HG03060 (cell line): ENCODE results near the gene WIPF3.

Experiments
- ATAC-seq: cut with Tn5 transposase; IDR thresholded peaks from one replicate; pipeline ENCODE4 v1.9.1; 2021; ENCODE audit warnings: low read depth, moderate number of reproducible peaks; ENCODE audit not compliant: unreplicated experiment

The WIPF3 gene

GRCh38 chr7:29898301-29898700 is 92.0 kb downstream of the WIPF3 start:
- ATAC-seq = no peak

DNA sequence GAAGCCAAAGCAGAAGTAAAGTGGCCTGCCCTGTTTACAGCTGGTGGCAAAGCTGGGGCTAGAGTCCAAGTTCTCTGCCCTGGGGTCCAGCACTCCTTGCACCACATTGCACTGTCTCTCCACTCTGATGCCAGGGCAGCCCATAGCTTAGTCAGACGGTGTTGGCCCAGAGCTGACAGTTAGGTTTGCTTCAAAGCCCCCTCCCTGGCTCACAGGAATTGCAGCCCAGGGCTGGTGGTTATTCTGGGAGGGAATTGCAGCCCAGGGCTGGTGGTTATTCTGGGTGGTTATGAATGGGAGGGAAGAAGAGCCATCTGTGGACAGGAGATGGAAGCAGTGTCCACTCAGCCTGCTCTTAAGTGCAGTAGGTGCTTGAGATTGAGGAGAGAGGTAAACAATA is 94.4 kb downstream of the WIPF3 start:
- ATAC-seq = no peak

GRCh38 chr7:29906200-29907022 is 100.1 kb downstream of the WIPF3 start:
- ATAC-seq = no peak

DNA sequence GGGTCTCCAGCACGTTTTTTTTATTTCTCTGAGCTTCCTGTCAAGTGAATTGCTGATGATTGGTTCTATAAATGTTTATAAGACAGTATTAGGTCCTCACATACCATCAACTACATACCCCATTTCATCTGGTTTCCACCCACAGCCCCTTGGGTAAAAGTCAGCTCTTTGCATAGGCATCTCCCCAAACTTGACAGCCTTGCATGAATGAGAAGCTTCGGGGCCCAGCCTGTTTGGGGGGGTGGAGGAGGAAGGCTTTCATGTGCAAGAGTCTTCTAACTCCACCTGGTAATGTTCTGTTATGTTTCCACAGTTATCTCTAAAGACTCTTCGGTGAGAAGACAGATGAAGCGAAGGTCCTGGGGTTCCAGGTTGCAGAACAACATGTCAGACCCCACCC is 107.9 kb downstream of the WIPF3 start:
- ATAC-seq = no peak

DNA sequence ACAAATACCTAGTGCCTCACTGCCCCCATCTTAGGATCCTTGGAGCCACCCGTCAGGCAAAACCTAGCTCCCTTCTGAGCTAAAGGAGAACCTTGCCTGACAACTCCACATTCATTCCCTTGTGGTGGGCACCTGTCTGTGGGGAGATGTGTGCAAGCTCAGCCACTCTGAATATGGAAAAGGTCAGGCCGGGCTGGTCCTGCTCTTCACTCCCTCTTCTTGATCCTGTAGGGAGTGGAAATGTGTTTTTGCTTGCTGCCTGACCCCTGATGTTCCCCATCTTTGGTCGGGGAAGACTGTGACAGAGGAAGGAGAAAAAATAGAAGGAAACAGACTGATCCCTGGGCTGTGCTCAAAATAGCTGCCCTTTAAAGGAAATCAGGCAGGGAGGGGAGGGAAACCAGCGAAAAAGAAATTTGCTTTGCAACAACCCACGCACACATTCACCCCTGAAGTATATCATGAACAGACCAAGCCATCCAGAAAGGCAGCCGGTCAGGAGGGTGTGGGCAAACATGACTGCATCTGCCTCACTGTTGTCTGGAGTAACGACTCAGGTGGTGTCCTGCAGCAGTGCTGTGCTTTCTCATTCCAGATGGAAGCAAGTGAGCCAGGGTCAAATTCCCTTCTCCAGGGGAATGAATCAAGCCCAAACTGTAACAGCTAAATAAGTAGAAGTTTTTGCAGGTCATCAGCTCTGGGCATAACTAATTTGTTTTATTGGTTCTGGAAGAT is 109.3 kb downstream of the WIPF3 start:
- no peak for ATAC-seq

DNA sequence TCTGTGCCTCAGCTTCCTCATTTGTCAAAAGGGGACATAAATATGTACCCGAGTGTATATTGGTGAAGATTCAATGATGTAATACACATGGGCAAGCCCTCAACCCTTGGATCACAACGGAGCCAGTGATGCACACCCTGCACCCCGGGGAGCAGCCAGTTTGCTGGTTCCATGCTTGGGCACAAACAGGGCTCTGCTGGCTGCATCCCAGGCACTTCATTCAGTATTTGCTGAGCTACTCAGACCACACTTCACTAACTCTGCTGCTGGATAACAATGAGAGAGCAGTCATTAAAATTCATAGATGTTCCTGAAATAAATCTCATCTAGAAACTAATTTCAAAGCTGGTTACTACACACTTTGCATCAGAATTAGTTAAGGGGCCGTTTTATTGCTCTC is 111.3 kb downstream of the WIPF3 start:
- ATAC-seq = no peak

GRCh38 chr7:29918850-29919249 is 112.5 kb downstream of the WIPF3 start:
- no peak for ATAC-seq

GRCh38 chr7:29919790-29920189 is 113.5 kb downstream of the WIPF3 start:
- no peak for ATAC-seq

- ATAC-seq = no peak
Measured at GRCh38 chr7:29920491-29920890, 114.2 kb downstream of the WIPF3 start.

- peak; percentile 62 for ATAC-seq
Measured at GRCh38 chr7:29921404-29922010, 115.2 kb downstream of the WIPF3 start.

DNA sequence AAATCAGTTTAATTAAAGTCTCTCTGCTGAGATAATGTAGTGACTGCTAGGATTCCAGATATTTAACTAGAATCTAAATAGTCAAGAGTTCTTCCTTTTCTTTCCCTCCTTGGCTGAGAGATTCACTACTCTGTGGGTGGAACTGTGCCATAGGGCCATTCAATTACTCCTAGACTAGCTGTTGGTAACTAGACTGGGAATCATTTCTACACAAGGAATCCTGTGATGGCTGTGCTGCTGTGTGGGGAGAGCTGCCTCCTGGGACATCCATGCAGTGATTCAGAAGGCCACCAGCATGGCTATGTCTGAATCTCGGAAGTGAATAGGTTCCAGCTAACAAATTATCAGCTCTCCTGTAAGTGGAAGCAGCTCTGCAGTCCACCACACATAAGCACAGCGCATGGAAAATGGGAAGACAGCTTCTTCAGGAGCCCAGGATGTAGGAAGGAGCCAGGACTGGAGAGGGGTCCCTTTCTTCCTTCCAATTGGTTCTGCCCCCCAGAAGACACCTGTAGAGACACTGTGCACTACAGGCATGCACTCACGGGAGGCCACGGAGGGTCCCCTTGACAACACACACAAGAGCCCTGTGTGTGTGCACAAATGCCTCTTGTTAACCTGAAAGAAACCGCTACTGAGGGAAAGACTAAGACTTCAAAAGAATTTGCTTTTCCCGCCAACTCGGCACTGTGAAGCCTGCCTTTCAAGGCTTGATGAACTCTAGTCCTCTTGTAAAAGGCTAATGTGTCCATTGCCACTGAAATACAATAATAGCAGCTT is 116.8 kb downstream of the WIPF3 start:
- ATAC-seq = no peak

- ATAC-seq = no peak
Measured at GRCh38 chr7:29924006-29924405, 117.7 kb downstream of the WIPF3 start.

DNA sequence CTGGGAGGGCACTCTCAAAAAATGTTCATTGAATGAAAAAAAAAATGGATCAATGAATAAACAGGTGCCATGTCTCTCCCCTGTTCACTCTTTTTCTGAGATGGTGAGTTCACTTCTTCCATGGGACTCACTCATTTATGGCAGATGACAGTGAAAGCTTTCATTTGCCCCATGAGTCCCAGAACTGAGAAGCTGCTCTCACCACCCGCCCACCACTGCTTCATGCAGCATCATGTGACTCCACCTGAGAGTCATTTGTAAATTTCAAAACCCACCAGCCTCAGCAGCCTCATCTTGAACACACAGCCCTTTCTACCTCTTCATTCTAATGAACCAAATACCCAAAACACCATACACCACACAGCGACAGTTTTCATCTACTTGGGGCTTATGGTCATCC is 118.4 kb downstream of the WIPF3 start:
- no peak for ATAC-seq

- ATAC-seq = no peak
Measured at GRCh38 chr7:29926216-29926615, 119.9 kb downstream of the WIPF3 start.

DNA sequence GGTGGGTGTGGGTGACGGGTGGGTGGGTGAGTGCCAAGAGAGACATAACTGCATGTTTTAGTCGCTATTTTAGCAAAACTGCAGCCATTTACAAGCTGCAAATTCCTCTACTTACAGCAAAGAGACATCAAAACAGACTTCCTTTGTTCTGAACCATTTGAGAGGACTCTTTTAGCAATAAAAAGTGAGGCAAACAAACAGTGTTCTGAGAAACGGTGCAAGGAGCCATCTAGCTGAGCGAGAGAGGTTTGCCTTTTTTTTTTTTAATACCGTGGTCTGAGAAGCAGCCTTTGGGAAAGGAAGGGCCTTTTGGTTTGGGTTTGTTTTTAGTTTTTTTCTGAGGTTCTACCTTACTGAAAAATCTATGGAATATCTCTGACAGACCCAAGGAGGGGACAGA is 120.4 kb downstream of the WIPF3 start:
- ATAC-seq = no peak

- no peak for ATAC-seq
Measured at GRCh38 chr7:29929018-29929807, 122.9 kb downstream of the WIPF3 start.

- no peak for ATAC-seq
Measured at GRCh38 chr7:29935111-29935510, 128.8 kb downstream of the WIPF3 start.

DNA sequence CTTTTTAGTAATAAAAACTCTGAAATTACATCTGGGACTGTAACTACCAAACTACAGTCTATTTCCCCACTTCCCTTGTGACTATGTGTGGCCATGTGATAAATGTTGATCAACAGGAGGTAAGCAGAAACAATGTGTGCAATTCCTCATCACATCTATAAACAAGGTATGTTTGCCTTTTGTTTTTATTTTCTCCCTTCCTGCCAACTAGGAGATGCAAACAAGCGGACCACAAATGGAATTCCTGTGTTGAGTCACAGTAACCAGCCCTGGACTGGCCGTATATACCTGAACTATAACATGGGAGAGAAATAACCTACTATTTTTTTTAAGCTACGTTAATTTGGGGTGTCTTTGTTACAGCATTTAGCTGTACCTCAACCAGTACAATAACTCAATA is 130.8 kb downstream of the WIPF3 start:
- no peak for ATAC-seq

GRCh38 chr7:29940199-29940598 is 133.9 kb downstream of the WIPF3 start:
- no peak for ATAC-seq

- ATAC-seq = no peak
Measured at GRCh38 chr7:29945259-29945809, 139.0 kb downstream of the WIPF3 start.
